ENCODE results near the gene TM9SF1. TPM values are rescaled to one million over a fixed set of nuclear protein-coding genes. Genes with fewer than 3 reads are reported as not detected.
"Not testable (repeated sequence)": the region's sequence is repeated elsewhere in the genome, so short reads cannot be mapped to it uniquely, and the experiment has no call there.

The TM9SF1 gene
- total RNA-seq, 1 experiment from 2014 or later, result 41.9 TPM

- Histone ChIP-seq H3K36me3 (ENCODE audit: control insufficient read depth, insufficient read depth, low read length) (no peaks in the 10 kb centered on the region), H3K4me3 (ENCODE audit: low read depth, low read length) (no peak overlapping the region), H3K4me1 (no peaks in the 10 kb centered on the region), H3K27me3 (replicated peaks; ENCODE audit: control insufficient read depth, insufficient read depth, low read length) (no peaks in the 10 kb centered on the region), H3K9me3 (no peaks in the 10 kb centered on the region)
- peaks cover 39% of the 10 kb centered on the region for H3K36me3 Mint-ChIP-seq (ENCODE audit: insufficient read depth, unreplicated experiment)
- TF ChIP-seq CTCF (IDR thresholded peaks at IDR 0.05; ENCODE audit: insufficient read depth in 1 of 2, low read depth in 1 of 2, low read length in 1 of 2, severe bottlenecking in 1 of 2, unreplicated experiment in 1 of 2), result no peak
- H3K9me3 Mint-ChIP-seq (ENCODE audit: unreplicated experiment), result no peaks in the 10 kb centered on the region
- peaks cover 6% of the 10 kb centered on the region for H3K4me1 Mint-ChIP-seq (ENCODE audit: low read depth, unreplicated experiment)
- ChIA-PET CTCF (no interaction called here), POLR2A (no interaction called here)
- H3K4me3 Mint-ChIP-seq (ENCODE audit: unreplicated experiment), result no peak overlapping the region
- no peaks in the 10 kb centered on the region for H3K27me3 Mint-ChIP-seq (ENCODE audit: insufficient read depth, unreplicated experiment)
- BruUV-seq (replicated peaks), result no TSS peak
- DNase-seq, result no peak
- intact Hi-C loops (cut with micrococcal nuclease; ENCODE audit: unreplicated experiment), result no loop called here
- no peak overlapping the region for H3K27ac Mint-ChIP-seq (ENCODE audit: unreplicated experiment)
Measured at GRCh38 chr14:24224618-24225071, 29.4 kb upstream of the TM9SF1 start.

- POLR2A ChIA-PET; H3K4me1 Mint-ChIP-seq (ENCODE audit: low read depth, unreplicated experiment); H3K27me3 ChIP-seq (replicated peaks; ENCODE audit: control insufficient read depth, insufficient read depth, low read length); DNase-seq; H3K4me3 Mint-ChIP-seq (ENCODE audit: unreplicated experiment); H3K9me3 Mint-ChIP-seq (ENCODE audit: unreplicated experiment); intact Hi-C loops (cut with micrococcal nuclease; ENCODE audit: unreplicated experiment); H3K36me3 ChIP-seq (ENCODE audit: control insufficient read depth, insufficient read depth, low read length); H3K4me3 ChIP-seq (ENCODE audit: low read depth, low read length); H3K27me3 Mint-ChIP-seq (ENCODE audit: insufficient read depth, unreplicated experiment); H3K9me3 ChIP-seq; H3K4me1 ChIP-seq; H3K27ac Mint-ChIP-seq (ENCODE audit: unreplicated experiment); CTCF ChIA-PET; BruUV-seq (replicated peaks): not testable (repeated sequence)
- peaks cover 39% of the 10 kb centered on the region for H3K36me3 Mint-ChIP-seq (ENCODE audit: insufficient read depth, unreplicated experiment)
Measured at GRCh38 chr14:24222987-24223386, 27.7 kb upstream of the TM9SF1 start.

GRCh38 chr14:24219521-24219920, 24.3 kb upstream of the TM9SF1 start:
- Histone ChIP-seq H3K4me3 (ENCODE audit: low read depth, low read length) (no peak overlapping the region), H3K27me3 (replicated peaks; ENCODE audit: control insufficient read depth, insufficient read depth, low read length) (no peaks in the 10 kb centered on the region), H3K9me3 (no peaks in the 10 kb centered on the region), H3K4me1 (peaks cover 1% of the 10 kb centered on the region; the same call in 1 of the 2 replicates), H3K36me3 (ENCODE audit: control insufficient read depth, insufficient read depth, low read length) (no peaks in the 10 kb centered on the region; the same call in none of the 2 replicates)
- H3K27ac Mint-ChIP-seq (ENCODE audit: unreplicated experiment), result no peak overlapping the region
- ChIA-PET CTCF (no interaction called here), POLR2A (no interaction called here)
- peaks cover 29% of the 10 kb centered on the region for H3K36me3 Mint-ChIP-seq (ENCODE audit: insufficient read depth, unreplicated experiment)
- peaks cover 7% of the 10 kb centered on the region for H3K4me1 Mint-ChIP-seq (ENCODE audit: low read depth, unreplicated experiment)
- no TSS peak for BruUV-seq (replicated peaks)
- no peak for TF ChIP-seq CTCF (IDR thresholded peaks at IDR 0.05; ENCODE audit: insufficient read depth in 1 of 2, low read depth in 1 of 2, low read length in 1 of 2, severe bottlenecking in 1 of 2, unreplicated experiment in 1 of 2)
- no peak overlapping the region for H3K4me3 Mint-ChIP-seq (ENCODE audit: unreplicated experiment)
- intact Hi-C loops (cut with micrococcal nuclease; ENCODE audit: unreplicated experiment), result no loop called here
- H3K9me3 Mint-ChIP-seq (ENCODE audit: unreplicated experiment), result no peaks in the 10 kb centered on the region
- DNase-seq, result no peak
- H3K27me3 Mint-ChIP-seq (ENCODE audit: insufficient read depth, unreplicated experiment), result no peaks in the 10 kb centered on the region

GRCh38 chr14:24219080-24219479, 23.8 kb upstream of the TM9SF1 start:
- Mint-ChIP-seq H3K27ac (ENCODE audit: unreplicated experiment) (no peak overlapping the region), H3K27me3 (ENCODE audit: insufficient read depth, unreplicated experiment) (no peaks in the 10 kb centered on the region), H3K36me3 (ENCODE audit: insufficient read depth, unreplicated experiment) (peaks cover 31% of the 10 kb centered on the region), H3K4me1 (ENCODE audit: low read depth, unreplicated experiment) (peaks cover 11% of the 10 kb centered on the region), H3K4me3 (ENCODE audit: unreplicated experiment) (no peak overlapping the region), H3K9me3 (ENCODE audit: unreplicated experiment) (no peaks in the 10 kb centered on the region)
- no peak for DNase-seq
- Histone ChIP-seq H3K36me3 (ENCODE audit: control insufficient read depth, insufficient read depth, low read length) (no peaks in the 10 kb centered on the region; the same call in none of the 2 replicates), H3K4me1 (peaks cover 6% of the 10 kb centered on the region), H3K9me3 (no peaks in the 10 kb centered on the region), H3K27me3 (replicated peaks; ENCODE audit: control insufficient read depth, insufficient read depth, low read length) (no peaks in the 10 kb centered on the region), H3K4me3 (ENCODE audit: low read depth, low read length) (no peak overlapping the region)
- no peak for TF ChIP-seq CTCF (IDR thresholded peaks at IDR 0.05; ENCODE audit: insufficient read depth in 1 of 2, low read depth in 1 of 2, low read length in 1 of 2, severe bottlenecking in 1 of 2, unreplicated experiment in 1 of 2)
- no TSS peak for BruUV-seq (replicated peaks)
- CTCF ChIA-PET, result no interaction called here
- POLR2A ChIA-PET, result no interaction called here
- intact Hi-C loops (cut with micrococcal nuclease; ENCODE audit: unreplicated experiment), result no loop called here

GRCh38 chr14:24216876-24217275, 21.6 kb upstream of the TM9SF1 start:
- CTCF ChIA-PET; POLR2A ChIA-PET; H3K9me3 ChIP-seq; H3K27me3 ChIP-seq (replicated peaks; ENCODE audit: control insufficient read depth, insufficient read depth, low read length); H3K27ac Mint-ChIP-seq (ENCODE audit: unreplicated experiment); BruUV-seq (replicated peaks); H3K4me3 ChIP-seq (ENCODE audit: low read depth, low read length); H3K36me3 ChIP-seq (ENCODE audit: control insufficient read depth, insufficient read depth, low read length); DNase-seq; H3K27me3 Mint-ChIP-seq (ENCODE audit: insufficient read depth, unreplicated experiment); H3K9me3 Mint-ChIP-seq (ENCODE audit: unreplicated experiment): not testable (repeated sequence)
- peaks cover 12% of the 10 kb centered on the region for H3K4me1 ChIP-seq
- H3K4me1 Mint-ChIP-seq (ENCODE audit: low read depth, unreplicated experiment), result peaks cover 13% of the 10 kb centered on the region
- peaks cover 49% of the 10 kb centered on the region for H3K36me3 Mint-ChIP-seq (ENCODE audit: insufficient read depth, unreplicated experiment)
- intact Hi-C loops (cut with micrococcal nuclease; ENCODE audit: unreplicated experiment), result loop anchor here (1.0 kb wide), 3 partner anchors 15 to 80 kb away; partner anchors contain the start of genes GMPR2, NEDD8 and TINF2
- peak overlapping the region; percentile 87 for H3K4me3 Mint-ChIP-seq (ENCODE audit: unreplicated experiment)

Measured in Caco-2 (cell line).